PFSK-1 (cell line): ENCODE measurements around the gene ABCC3.

Experiments
- FOXP2 ChIP-seq: optimal IDR thresholded peaks from 2 replicates; pipeline ENCODE3; 2011; ENCODE audit warnings: borderline replicate concordance, control low read depth, inconsistent platforms; ENCODE audit not compliant: insufficient read depth; ENCODE audit errors: extremely low read length, extremely low read depth
- POLR2AphosphoS5 ChIP-seq: IDR thresholded peaks from 2 replicates; pipeline ENCODE4 v1.6.1; 2012; ENCODE audit warnings: low read depth, mild to moderate bottlenecking, control low read depth, low read length, moderate library complexity
- REST ChIP-seq, 2 experiments: IDR thresholded peaks; 2 replicates each; pipeline versions ENCODE4 v1.6.1 to v1.8.0; 2011 to 2012; ENCODE audit warnings: low read depth in 2 of 2, low read length in 2 of 2, control low read depth in 1 of 2, inconsistent platforms in 1 of 2, mild to moderate bottlenecking in 1 of 2, moderate library complexity in 1 of 2; ENCODE audit not compliant: insufficient read depth in 1 of 2
- SIN3A ChIP-seq: IDR thresholded peaks from 2 replicates; pipeline ENCODE4 v1.6.1; 2012; ENCODE audit warnings: mild to moderate bottlenecking, low read length, moderate library complexity, borderline replicate concordance; ENCODE audit not compliant: insufficient read depth
- TAF1 ChIP-seq: IDR thresholded peaks from 2 replicates; pipeline ENCODE4 v1.6.1; 2012; ENCODE audit warnings: low read length, control low read depth, borderline replicate concordance; ENCODE audit not compliant: insufficient read depth

- TF ChIP-seq POLR2AphosphoS5 (no peak), FOXP2 (no peak), SIN3A (no peak), REST (IDR thresholded peaks at IDR 0.05; ENCODE audit: insufficient read depth in 1 of 2, low read depth in 2 of 2, low read length in 2 of 2) (no peak), TAF1 (no peak)
Observed at GRCh38 chr17:50649042-50649908, 14.6 kb downstream of the ABCC3 start.
